HuH-7.5 (cell line): ENCODE results near the gene ADRA2B.
"Not testable (repeated sequence)": the region's sequence is repeated elsewhere in the genome, so short reads cannot be mapped to it uniquely, and the experiment has no call there.

ENCODE experiments used
- DNase-seq: peaks from one replicate; pipeline ENCODE4 v3.0.0; 2011; ENCODE audit warnings: low spot score

Gene ADRA2B

GRCh38 chr2:96067098-96067660, 49.2 kb downstream of the ADRA2B start:
- DNase-seq, result not testable (repeated sequence)

- DNase-seq, result not testable (repeated sequence)
Observed at GRCh38 chr2:96066511-96066910, 49.9 kb downstream of the ADRA2B start.

- not testable (repeated sequence) for DNase-seq
Observed at GRCh38 chr2:96065954-96066353, 50.4 kb downstream of the ADRA2B start.

DNA sequence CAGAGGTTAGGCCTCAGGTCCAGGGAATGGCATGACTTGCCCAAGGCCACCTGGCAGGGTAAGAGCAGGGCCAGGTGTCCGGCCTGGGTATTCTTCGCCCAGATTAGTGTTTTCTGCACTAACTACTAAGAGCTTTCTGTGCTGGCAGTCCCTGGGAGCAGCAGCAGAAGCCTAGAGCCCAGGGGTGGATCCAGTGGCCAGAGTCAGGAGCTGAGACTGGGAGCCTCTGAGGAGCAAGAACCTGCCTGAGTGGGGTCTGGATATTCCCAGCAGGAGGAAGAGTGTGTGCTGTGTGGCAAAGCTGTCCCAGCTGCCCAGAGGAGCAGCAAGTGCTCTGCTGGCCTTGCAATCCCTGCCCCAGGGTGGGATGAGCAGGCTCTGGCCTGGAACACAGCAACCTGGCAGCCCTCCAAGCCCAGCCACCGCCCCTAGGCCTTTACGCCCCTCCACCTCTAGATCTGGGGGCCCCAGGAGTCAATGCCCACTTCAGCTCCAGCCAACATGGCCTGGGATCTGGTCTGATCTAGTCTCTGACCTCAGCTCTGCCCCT, 50.9 kb downstream of the ADRA2B start:
- DNase-seq, result no peak

GRCh38 chr2:96064760-96065159, 51.6 kb downstream of the ADRA2B start:
- not testable (repeated sequence) for DNase-seq

DNA sequence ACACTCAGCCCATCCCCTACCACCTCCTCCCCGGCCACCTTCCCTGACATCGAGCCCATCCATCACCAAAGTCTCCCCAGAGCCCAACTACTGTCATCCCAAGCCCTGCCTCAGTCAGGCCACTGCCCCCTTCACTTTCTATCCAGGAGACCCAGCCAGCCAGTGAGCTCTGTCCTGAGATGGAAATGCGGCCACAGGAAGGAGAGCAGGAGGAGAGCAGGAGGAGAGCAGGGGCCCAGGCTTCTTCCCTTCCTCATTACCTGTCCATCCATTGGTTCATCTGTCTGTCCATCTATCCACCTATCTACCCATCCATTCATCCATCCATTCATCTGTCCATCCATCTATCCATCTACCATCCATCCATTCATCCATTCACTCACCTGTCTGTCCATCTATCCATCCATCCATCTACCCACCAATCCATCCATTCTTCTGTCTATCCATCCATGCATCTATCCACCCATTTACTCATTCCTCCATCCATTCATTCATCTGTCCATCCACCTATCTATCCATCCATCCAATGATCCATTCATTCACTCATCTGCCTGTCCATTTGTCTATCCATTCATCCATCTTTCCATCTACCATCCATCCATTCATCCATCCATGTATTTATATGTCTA, 52.2 kb downstream of the ADRA2B start:
- DNase-seq, result not testable (repeated sequence)

DNA sequence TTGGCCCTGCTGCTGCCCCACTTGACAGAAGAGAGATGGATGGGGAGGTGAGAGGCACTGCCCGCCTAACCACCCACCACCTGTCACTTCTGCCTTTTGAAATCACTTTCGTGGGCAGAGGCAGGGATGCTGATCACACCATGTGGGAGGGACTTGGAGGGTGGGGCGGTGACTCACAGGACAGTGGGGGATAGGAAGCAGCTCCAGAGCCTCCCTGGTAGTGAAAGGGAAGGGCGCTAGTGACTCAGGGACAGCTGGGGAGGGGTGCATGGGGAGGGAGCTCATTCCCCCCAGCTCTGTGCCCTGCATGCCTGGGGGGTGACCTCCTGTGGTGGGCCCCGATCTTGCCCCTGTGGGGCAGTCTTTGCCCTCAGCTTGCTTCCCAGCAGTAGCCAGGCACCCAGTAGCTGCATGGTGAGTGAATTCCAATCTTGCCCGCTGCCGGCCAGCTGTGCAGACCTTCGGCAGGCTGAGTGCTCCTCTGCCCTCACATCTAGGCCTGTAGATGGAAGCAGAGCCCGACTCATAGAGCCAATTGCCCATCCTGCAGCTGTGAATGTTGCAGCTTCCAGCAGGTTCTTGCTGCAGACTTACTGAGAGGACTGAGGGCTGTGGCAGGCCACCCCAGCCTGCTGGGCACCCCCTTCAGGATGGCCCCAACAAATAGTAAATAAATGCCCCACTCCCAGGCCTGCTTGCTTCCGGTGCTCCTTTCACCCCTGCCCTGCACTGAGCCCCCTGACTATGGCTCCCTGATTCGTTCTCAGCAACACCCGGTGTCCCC, 53.1 kb downstream of the ADRA2B start:
- DNase-seq, result not testable (repeated sequence)
